HEK293T (cell line): ENCODE data around the gene ZBTB4.

Experiments
- ARNT ChIP-seq: fragments of 450-650 bp; IDR thresholded peaks from 2 replicates; pipeline ENCODE4 v1.6.1; 2017; ENCODE audit warnings: mild to moderate bottlenecking
- BHLHE40 ChIP-seq: fragments of 450-650 bp; IDR thresholded peaks from 2 replicates; pipeline ENCODE4 v1.6.1; 2016; ENCODE audit warnings: mild to moderate bottlenecking, moderate library complexity, borderline replicate concordance

DNA sequence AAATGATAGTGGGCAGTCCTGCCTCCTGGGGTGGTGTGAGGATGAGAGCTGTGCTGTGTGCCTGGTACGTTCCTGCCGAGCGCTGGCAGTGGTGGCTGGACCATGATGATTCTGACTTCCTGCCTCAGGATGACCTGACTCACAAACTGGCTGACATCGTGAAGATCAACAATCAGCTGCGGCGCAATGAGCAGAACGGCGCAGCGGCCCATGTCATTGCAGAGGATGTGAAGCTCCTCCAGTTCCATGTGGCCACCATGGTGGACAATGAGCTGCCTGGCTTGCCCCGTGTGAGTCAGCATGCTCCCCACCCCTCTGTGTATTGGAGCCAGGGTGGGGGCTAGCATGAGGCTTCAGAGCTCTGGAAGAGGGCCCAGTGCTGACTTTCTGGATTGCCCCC, 17.8 kb upstream of the ZBTB4 start:
- no peak for TF ChIP-seq BHLHE40
- TF ChIP-seq ARNT: no peak
